ENCODE measurements around the gene HDAC4.

HDAC4 gene

DNA sequence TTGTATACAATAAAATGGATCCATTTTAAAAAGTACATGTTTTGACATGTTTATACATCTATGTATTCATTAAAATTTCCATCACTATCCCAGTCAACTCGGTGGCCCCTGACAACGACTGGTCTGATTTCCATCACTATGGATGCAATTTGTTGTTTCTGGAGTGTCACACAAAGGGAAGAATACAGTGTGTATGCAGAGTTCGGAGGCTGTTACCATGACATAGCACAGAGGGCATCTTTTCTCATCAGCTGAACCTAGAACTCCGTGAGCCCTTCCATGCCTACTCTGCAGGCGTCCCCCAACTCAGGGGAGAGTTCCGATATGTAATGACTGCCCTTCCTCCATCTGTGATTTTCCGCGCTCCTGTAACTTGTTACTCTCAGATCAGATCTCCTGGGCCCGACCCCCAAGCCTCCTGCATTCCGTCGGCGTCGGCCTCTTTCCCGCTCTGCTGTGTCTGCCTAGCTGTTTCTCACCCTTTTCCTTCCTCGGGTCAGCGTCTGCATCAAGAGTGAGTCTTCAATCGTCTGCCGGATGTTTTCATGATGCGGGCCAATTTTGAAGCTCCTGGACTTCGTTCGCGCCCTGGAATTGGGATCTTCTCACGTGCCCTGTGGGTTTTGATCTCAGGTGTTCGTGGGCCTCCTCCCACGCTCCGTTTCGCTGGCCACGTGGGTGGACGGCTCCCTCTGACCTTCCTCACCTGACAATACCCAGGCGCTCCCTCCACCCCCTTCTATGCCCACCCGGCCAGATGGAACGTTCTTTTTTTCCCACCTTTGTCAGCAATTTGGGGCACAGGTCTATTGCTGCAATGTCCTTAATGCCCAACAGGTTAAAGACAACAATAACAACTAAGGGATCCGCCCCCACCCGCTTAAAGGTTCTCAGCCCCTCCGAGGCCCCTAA lies 391.9 kb downstream of the HDAC4 start:
- no peak for DNase-seq (ENCODE audit: low read depth)

DNA sequence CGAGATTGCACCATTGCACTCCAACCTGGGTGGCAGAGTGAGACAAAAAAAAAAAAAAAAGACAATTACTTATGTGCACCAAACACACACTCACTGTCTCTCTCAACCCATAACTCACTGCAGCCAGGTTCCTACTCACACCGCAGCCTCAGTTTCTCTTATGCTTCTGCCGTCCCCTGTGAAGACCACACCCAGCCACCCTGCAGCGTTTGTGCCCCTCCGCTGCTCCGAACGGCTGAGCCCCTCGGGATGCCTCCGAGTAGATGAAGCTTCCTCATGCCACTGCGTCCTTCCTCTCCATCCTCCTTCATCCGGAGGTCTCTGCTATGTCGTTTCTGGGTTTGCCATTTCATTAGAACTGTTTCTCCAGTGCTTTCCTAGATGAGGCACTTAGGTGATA lies 392.8 kb downstream of the HDAC4 start:
- DNase-seq (ENCODE audit: low read depth): no peak

DNA sequence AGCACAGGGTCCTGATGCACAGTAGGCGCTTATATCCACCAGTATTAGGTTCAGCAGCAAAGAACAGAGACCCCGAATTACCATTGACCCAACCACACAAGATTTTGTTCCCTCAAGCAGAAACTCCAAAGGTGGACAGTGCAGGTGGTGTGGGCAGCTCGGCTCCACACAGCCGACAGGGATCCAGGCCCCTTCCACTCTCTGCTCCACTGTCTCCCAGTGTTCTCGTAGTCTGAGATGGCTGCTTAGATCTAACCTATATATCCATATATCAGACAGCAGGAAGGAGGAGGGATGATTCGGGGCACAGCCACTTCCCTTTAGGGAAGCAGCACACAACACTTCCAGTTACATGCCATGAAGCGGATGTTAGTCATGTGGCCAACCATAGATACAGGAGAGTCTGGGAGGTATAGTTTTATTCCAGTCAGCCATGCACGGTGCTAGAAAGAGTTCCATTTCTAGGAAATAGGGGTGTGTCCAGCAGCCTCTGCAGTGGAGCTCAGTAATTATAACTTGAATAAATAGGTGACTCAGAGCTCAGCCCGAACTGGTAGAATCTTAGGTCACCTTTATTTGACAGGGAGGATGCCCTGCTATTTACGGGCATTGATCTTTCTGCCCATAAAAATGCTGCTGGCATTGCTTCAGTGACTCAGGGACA lies 394.1 kb downstream of the HDAC4 start:
- DNase-seq (ENCODE audit: low read depth): no peak

DNA sequence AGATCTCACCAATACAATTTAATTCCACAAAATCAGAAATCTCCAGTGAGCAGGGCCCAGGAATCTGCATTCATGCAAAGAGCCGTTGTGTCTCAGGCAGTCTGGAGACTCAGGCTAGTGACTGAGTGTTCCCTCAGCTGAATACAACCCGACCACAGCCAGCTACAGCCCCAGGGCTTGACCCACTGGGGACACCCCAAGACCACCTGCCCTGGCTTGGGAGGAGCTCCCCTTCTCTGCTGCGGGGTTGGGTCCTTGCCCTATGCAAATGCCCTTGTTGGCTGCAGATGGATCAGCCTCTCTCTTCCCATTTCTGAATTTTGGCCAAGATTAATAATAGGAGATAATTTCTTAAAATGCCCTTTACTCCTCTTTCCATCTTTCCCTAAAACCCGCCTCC lies 395.2 kb downstream of the HDAC4 start:
- no peak for DNase-seq (ENCODE audit: low read depth)

DNA sequence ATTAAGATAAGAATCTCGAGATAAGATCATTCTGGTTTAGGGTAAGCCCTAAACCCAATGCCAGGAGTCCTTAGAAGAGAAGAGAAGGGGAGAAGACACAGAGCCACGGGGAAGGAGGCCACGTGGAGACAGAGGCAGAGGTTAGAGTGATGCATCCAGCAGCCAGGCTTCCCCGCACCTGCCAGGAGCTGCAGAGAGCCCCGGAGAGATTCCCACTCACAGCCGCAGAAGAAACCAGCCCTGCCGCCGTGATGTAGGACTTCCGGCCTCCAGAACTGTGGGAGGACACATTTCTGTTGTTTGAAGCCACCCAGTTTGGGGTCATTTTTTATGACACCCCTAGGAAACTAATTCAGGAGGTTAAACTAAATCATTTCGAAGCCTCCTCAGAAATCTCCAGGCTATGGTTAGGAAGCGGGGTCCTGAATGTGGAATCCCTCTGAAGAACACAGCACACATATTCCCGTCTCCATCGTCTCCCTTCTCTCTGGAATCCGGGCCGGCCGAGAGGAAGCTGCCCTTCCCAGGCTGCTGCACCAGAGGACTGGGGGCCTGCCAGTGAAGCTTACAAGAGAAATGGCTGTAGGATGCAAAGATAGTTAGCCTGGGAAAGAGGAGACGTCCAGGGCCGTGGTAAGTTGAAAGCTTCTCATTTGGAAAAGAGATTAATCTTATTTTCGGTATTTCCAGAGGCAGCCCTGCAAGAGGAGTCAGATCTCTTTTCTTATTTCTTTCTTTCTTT lies 396.4 kb downstream of the HDAC4 start:
- DNase-seq (ENCODE audit: low read depth): no peak

DNA sequence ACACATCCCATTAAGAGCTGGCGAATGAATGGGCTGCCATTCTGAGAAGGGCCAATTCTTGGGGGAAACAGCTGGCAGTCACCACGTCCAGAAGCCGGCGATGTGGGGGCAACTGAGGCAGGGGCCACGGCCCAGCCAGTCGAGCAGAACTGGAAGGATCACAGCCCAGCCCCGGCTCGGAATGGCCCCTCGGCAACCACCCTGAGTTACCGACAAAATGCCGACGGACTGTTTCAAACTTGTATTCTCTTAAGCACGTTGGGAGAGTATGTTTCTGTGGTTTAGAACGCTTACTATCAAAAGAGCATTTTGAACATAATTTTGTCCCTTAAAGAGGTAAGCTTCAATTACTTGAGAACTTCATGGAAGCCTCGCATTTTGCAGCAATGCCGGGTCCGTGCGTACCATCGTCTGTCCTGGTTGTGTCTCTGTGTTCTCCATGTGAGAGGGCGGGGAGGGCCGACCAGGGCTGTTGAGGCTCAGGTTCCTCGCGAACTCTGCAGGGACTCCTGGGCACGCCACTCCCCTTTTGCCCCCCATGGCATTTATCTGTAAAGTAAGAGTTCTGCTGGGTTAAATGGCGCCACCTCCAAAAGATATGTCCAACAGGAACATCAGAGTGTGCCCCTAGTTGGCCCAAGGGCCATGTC lies 397.1 kb downstream of the HDAC4 start:
- no peak for DNase-seq (ENCODE audit: low read depth)

DNA sequence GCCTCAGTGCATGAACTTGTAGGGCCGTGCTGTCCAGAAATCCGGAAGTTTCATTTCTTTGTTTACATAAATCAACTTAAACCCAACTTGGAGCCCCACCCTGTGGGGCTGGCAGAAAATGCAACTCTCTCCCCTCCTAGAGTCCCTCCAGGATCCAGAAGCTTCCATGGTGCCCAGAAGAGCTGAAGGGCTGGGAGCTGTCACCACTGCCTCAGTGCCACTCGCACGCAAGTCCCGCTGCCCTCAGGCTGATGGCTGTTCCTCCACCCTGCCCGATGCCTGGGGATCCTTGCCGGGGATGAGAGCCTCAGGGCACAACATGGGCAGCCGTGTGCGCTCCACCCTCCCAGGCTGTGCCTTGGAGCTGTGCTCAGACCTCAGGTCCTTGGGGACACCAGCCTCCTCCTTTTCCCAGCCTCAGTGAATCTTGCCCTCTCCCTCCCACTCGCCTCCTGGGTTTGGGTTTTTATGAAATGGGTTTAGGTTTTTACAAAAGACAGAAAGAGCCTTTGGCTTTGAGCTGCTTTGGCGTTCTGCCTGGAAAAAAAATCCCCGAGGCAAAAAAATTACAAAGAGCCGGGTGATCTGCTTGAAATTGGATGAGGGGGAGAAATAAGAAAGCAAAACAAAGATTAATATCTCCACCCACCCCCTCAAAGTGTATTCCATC lies 397.7 kb downstream of the HDAC4 start:
- DNase-seq (ENCODE audit: low read depth): no peak

DNA sequence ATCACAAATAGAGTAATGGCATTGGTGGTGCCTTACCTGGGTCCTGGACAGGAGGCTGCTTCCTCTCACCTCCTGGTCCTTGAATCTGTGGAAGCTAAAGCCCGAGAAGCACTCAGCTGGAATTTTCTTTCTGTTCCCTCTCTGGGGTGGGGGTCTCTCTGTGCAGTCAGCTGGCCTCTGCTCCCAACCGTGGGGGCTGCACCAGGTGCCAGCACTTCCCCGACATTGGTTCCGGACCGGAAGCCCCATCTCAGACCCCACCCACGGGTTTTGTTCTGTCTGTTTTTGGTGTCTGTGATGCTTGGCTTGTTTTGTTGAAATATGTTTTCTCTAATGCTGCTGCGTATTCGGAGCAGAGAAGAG lies 398.2 kb downstream of the HDAC4 start:
- DNase-seq (ENCODE audit: low read depth): no peak

DNA sequence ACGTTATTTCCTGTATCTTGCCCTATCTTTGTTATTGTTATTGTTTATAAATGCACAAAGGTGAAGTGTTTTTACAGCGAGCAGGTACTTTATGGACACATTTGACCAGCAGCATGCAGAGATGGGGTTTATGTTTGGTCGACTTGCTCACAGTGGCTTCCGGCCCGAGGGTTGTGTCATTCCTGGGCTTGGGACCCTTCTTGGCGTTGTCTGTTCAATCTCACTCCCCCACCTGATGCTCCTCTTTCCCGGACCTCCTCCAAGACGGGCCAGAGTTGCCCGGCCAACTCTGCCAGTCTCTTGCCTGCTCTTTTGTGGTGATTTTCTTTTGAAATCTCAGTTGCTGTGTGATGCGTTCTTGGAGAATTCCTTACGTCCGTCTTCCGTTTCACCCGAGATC lies 399.0 kb downstream of the HDAC4 start:
- no peak for DNase-seq (ENCODE audit: low read depth)

DNA sequence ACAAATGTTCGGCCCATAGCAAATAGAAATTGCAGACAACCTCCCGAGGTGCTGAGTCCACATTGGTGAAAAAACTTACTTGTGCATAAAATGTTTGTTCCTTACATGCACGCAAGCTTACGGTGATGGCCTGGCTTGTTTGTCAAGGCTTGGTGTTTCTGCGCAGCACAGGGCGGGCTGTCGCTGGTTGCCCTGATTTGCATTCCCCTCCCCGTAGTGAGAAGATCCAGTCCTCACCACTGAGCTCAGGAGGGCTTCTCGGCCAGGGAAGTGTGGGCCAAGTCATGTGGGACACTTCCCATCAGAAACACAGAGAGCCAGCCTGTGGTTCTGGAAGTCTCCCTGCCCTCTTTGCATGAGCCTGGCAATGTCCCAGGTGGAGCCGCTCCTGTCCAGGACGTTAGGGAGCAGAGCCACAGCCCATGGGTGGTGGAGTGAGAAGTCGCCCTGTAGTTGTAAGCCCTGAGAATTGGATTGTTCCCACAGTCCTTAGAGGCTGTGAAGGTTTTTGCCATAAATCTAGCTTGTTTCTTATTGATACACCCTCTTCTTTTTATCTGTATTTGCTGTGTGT lies 400.2 kb downstream of the HDAC4 start:
- no peak for DNase-seq (ENCODE audit: low read depth)

DNA sequence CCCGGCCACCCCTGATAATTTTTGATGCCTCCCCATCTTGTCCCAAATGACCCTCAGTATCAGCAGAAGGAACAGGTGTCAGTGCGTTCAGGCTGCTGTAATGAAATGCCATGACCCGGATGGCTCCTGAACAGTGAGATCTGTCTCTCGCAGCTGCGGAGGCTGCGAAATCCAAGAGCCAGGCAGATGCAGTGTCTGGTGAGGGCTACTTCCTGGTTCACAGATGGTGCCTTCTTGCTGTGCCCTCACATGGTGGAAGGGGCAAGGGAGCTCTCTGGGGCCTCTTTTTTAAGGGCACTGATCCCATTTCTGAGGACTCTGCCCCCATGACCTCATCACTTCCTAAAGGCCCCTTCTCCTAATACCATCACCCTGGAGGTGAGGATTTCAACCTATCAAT lies 400.7 kb downstream of the HDAC4 start:
- no peak for DNase-seq (ENCODE audit: low read depth)

DNA sequence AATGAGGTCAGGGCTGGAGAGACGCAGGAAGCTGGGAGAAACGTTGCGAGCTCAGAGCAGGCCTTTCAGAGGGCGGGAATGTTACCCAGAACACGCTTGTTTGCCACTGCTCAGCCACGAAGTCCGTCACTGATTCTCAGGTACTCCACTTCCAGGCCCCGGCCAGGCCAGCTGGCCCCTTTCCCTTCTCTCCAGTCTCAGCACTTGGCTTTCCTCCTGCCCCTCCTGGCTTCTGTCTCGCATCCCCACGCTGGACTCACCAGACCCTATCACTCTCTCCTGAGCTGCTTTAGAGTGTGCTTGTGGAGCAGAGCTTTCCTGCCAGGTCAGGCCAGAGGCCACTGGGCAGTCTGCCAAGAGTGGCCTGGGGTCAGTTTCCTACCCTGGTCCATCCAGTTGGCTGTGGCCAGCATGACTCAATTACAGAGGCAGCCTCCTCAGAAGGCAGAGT lies 401.5 kb downstream of the HDAC4 start:
- DNase-seq (ENCODE audit: low read depth): no peak

DNA sequence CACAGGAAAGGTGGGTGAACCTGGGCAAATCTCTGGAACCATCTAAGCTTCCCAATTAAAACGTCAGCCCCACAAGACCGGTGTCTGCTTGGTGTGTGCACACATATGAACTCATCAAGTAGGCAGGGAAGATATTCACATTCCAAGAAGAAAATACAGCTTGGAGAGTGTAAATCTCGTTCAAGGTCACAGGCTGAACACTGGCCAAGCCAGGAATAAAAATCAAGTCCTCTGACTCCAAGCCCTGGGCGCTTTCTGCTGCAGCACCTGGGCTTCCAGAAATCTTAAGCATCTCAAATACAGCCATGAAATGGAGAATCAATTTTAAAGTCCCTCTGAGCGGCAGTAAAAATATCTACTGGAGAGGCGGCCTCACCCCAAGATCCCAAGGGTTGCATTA lies 402.0 kb downstream of the HDAC4 start:
- no peak for DNase-seq (ENCODE audit: low read depth)
